Activated CD4-positive, CD25-positive, alpha-beta regulatory T cell treated with anti-CD3 and anti-CD28 coated beads, Interleukin-2, amount 50 U/mL, for 72 hours (primary cell): ENCODE results near the gene VEGFA.

ENCODE experiments used
- DNase-seq: peaks from one replicate; pipeline ENCODE4 v3.0.0; 2021

VEGFA gene

DNA sequence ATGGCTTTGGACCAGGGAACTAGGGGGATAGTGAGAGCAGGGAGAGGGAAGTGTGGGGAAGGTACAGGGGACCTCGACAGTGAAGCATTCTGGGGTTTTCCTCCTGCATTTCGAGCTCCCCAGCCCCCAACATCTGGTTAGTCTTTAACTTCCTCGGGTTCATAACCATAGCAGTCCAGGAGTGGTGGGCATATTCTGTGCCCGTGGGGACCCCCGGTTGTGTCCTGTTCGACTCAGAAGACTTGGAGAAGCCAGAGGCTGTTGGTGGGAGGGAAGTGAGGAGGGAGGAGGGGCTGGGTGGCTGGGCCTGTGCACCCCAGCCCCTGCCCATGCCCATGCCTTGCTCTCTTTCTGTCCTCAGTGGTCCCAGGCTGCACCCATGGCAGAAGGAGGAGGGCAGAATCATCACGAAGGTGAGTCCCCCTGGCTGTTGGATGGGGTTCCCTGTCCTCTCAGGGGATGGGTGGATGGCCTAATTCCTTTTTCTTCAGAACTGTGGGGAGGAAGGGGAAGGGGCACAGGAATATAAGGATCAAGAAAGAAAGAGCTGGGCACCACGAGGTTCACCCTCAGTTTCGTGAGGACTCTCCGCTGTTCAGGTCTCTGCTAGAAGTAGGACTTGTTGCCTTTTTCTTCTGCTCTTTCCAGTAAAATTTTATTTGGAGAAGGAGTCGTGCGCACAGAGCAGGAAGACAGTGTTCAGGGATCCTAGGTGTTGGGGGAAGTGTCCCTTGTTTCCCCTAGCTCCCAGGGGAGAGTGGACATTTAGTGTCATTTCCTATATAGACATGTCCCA, 4.2 kb downstream of the VEGFA start:
- DNase-seq, result no peak

- DNase-seq, result peak; percentile 56
Observed at GRCh38 chr6:43774776-43775534, 4.9 kb downstream of the VEGFA start.

GRCh38 chr6:43775535-43775885, 5.5 kb downstream of the VEGFA start:
- DNase-seq, result no peak

- DNase-seq, result no peak
Observed at GRCh38 chr6:43776115-43776798, 6.2 kb downstream of the VEGFA start.

DNA sequence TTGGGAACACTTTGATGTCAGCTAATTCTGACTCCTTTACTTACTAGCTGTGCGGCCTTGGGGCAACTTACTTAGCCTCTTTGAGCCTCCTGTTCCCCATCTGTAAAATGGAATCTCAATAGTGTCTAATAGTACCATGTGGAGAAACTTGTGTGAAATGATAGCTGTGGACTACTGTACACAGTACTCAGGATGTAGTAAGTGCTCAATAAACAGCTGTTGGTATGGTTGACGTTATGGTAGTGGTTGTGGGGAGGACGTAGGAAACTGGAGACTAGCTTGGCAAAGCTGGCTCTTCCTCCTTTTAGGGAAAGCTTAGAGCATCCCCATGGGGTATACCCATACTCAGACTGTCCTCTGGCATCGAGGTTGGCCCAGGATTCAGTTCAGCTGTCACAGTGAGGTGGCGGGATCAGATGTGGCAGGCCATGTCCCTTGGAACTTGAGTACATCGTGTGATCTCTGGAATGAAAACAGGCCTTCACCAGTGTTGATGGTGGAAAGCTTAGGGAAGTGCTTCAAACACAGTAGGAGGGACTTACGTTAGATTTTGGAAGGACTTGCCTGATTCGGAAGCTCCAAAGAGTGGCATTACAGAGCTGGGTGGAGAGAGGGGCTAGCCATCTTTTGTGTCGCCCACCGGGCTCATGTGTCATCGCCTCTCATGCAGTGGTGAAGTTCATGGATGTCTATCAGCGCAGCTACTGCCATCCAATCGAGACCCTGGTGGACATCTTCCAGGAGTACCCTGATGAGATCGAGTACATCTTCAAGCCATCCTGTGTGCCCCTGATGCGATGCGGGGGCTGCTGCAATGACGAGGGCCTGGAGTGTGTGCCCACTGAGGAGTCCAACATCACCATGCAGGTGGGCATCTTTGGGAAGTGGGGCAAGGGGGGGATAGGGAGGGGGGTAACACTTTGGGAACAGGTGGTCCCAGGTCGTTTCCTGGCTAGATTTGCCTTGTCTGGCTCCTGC, 7.1 kb downstream of the VEGFA start:
- DNase-seq, result no peak

- DNase-seq, result no peak
Observed at GRCh38 chr6:43778131-43778855, 8.3 kb downstream of the VEGFA start.

DNA sequence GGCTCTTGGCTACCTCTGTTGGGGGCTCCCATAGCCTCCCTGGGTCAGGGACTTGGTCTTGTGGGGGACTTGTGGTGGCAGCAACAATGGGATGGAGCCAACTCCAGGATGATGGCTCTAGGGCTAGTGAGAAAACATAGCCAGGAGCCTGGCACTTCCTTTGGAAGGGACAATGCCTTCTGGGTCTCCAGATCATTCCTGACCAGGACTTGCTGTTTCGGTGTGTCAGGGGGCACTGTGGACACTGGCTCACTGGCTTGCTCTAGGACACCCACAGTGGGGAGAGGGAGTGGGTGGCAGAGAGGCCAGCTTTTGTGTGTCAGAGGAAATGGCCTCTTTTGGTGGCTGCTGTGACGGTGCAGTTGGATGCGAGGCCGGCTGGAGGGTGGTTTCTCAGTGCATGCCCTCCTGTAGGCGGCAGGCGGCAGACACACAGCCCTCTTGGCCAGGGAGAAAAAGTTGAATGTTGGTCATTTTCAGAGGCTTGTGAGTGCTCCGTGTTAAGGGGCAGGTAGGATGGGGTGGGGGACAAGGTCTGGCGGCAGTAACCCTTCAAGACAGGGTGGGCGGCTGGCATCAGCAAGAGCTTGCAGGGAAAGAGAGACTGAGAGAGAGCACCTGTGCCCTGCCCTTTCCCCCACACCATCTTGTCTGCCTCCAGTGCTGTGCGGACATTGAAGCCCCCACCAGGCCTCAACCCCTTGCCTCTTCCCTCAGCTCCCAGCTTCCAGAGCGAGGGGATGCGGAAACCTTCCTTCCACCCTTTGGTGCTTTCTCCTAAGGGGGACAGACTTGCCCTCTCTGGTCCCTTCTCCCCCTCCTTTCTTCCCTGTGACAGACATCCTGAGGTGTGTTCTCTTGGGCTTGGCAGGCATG, 9.2 kb downstream of the VEGFA start:
- no peak for DNase-seq

GRCh38 chr6:43779852-43780236, 9.8 kb downstream of the VEGFA start:
- DNase-seq, result no peak

DNA sequence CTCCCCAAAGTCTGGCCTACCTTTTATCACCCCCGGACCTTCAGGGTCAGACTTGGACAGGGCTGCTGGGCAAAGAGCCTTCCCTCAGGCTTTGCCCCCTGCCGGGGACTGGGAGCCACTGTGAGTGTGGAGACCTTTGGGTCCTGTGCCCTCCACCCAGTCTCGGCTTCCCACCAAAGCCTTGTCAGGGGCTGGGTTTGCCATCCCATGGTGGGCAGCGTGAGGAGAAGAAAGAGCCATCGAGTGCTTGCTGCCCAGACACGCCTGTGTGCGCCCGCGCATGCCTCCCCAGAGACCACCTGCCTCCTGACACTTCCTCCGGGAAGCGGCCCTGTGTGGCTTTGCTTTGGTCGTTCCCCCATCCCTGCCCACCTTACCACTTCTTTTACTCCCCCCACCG, 10.3 kb downstream of the VEGFA start:
- DNase-seq, result no peak

GRCh38 chr6:43780941-43781928, 11.2 kb downstream of the VEGFA start:
- DNase-seq, result no peak

- no peak for DNase-seq
Observed at GRCh38 chr6:43781941-43782704, 12.1 kb downstream of the VEGFA start.

DNA sequence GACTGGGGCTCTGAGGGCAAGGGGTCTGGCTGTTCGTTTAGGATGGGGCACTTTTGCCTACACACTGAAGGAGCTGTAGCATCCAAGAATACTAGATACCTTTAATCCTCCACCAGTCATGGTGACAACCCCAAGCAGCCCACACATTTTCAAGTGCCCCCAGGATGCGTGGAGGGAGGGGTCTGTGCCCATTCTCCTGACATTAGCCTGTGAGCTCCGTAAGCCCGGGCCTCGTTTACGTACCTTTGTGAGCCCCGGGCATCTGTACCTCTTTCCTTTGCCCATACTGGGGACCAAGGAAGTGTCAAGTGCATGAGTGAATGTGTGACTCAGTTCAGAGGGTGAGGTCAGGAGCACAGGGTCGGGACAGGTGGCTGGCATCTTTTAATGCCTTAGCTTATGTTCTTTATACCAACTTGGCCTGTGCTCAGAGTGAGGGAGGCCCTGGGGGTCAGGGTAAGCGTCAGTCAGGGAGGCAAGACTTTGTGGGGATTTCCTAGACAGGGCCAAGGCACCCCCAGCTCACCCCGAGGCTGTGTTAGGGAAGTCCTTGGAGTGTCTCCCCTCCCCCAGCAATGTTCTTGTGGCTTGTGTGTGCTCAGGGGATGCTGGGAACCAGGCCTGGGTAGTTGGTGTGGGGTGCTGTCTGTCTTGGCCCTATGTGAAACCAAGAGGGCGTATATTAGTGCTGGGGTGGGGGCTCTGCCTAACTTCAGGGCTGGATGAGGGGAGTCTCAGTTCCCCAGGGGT, 12.9 kb downstream of the VEGFA start:
- no peak for DNase-seq

- DNase-seq, result no peak
Observed at GRCh38 chr6:43784049-43784855, 14.2 kb downstream of the VEGFA start.

DNA sequence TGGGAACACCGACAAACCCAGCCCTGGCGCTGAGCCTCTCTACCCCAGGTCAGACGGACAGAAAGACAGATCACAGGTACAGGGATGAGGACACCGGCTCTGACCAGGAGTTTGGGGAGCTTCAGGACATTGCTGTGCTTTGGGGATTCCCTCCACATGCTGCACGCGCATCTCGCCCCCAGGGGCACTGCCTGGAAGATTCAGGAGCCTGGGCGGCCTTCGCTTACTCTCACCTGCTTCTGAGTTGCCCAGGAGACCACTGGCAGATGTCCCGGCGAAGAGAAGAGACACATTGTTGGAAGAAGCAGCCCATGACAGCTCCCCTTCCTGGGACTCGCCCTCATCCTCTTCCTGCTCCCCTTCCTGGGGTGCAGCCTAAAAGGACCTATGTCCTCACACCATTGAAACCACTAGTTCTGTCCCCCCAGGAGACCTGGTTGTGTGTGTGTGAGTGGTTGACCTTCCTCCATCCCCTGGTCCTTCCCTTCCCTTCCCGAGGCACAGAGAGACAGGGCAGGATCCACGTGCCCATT, 15.3 kb downstream of the VEGFA start:
- no peak for DNase-seq

- DNase-seq, result no peak
Observed at GRCh38 chr6:43785904-43786303, 15.9 kb downstream of the VEGFA start.

GRCh38 chr6:43786664-43787329, 16.8 kb downstream of the VEGFA start:
- no peak for DNase-seq
